Measurements from ENCODE around the gene EPHA1.

DNA sequence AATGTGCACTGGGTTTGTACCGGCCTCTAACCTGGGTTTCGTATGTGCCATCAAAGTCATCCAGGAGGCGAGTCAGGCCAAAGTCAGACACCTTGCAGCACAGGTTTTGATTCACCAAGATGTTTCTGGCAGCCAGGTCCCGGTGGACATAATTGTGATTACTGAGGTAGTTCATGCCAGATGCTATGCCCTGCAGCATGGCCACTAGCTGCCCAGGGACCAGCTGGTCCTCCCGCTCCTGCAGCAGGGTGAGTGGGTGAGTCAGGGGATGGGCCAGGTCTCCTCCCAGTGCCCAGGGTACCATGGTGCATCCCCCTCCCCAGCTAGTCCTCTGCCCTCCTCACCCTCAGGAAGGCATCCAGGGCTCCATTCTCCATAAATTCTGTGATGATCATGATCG is 13.9 kb downstream of the EPHA1 start:
- TF ChIP-seq POLR2A (IDR thresholded peaks at IDR 0.05; ENCODE audit: low read depth), result no peak
- TF ChIP-seq EP300 (IDR thresholded peaks at IDR 0.05), result no peak
- TF ChIP-seq CTCF (IDR thresholded peaks at IDR 0.05), result no peak
